Peyer's patch (tissue), 4 donors: ENCODE results near the gene TNIK. TPM values are rescaled to one million over a fixed set of nuclear protein-coding genes. Genes with fewer than 3 reads are reported as not detected.

Experiments
- DNase-seq, 3 donors: peaks; one replicate each; pipeline ENCODE4 v3.0.0-alpha.2; 2017 to 2019
- H3K27ac ChIP-seq, 4 donors: fragments of 200-600 bp; sonication (generic); one replicate each; pipeline ENCODE4 v1.5.1; 2016 to 2019
- H3K27me3 ChIP-seq, 2 donors: fragments of 200-600 bp; sonication (generic); one replicate each; pipeline ENCODE4 v1.5.1; 2019
- H3K36me3 ChIP-seq, 3 donors: fragments of 200-600 bp; sonication (generic); one replicate each; pipeline ENCODE4 v1.5.1; 2016 to 2019
- H3K4me1 ChIP-seq, 4 donors: fragments of 200-600 bp; sonication (generic); one replicate each; pipeline ENCODE4 v1.5.1; 2016 to 2019
- H3K4me3 ChIP-seq, 4 donors: fragments of 200-600 bp; sonication (generic); 1 replicate in 3 of 4; 2 replicates in 1 of 4; pipeline ENCODE4 v1.5.1; 2016 to 2019; ENCODE audit warnings: mild to moderate bottlenecking in 1 of 4
- H3K9me3 ChIP-seq, 4 donors: fragments of 200-600 bp; sonication (generic); one replicate each; pipeline ENCODE4 v1.5.1; 2016 to 2019; ENCODE audit warnings: mild to moderate bottlenecking in 1 of 4
- CTCF ChIP-seq, 6 experiments: fragments of 450-650 bp in 4 of 6; fragments of 200-600 bp in 2 of 6; sonication (generic) in 1 of 6; IDR thresholded peaks; one replicate each; pipeline ENCODE4 v1.5.1; 2017 to 2019; ENCODE audit warnings: antibody characterized with exemption in 6 of 6, mild to moderate bottlenecking in 3 of 6, moderate library complexity in 1 of 6
- POLR2A ChIP-seq, 2 donors: fragments of 450-650 bp; IDR thresholded peaks; one replicate each; pipeline ENCODE4 v1.5.1; 2017; ENCODE audit warnings: antibody characterized with exemption in 2 of 2, mild to moderate bottlenecking in 2 of 2, moderate library complexity in 2 of 2
- total RNA-seq, 4 donors: library from RNA; depleted of rRNA; stranded (reverse); fragments of >200 nt; gene quantifications; one replicate each; pipeline ENCODE4 v1.1.0, GENCODE V29; 2016

TNIK gene
- total RNA-seq, 4 donors from 2014 or later, result 37.1 to 84.8 (median 74.4) TPM

GRCh38 chr3:171456765-171457606 lies 3.2 kb downstream of the TNIK start:
- Histone ChIP-seq H3K27ac (peak overlapping the region in 2 of 4 donors; percentile 87 to 90), H3K9me3 (no peaks in the 10 kb centered on the region), H3K27me3 (no peaks in the 10 kb centered on the region), H3K4me3 (peak overlapping the region in 2 of 4 donors; percentile 77 to 98), H3K36me3 (no peaks in the 10 kb centered on the region), H3K4me1 (peaks cover 0 to 36% (median 3%) of the 10 kb centered on the region in 4 donors)
- TF ChIP-seq POLR2A (IDR thresholded peaks at IDR 0.05) (no peak), CTCF (IDR thresholded peaks at IDR 0.05) (no peak)
- DNase-seq, result no peak

- Histone ChIP-seq H3K36me3 (no peaks in the 10 kb centered on the region), H3K4me1 (peaks cover 0 to 35% (median 3%) of the 10 kb centered on the region in 4 donors), H3K27me3 (no peaks in the 10 kb centered on the region), H3K4me3 (no peak overlapping the region), H3K9me3 (no peaks in the 10 kb centered on the region), H3K27ac (peak overlapping the region in 1 of 4 donors; percentile 23)
- TF ChIP-seq CTCF (IDR thresholded peaks at IDR 0.05) (no peak), POLR2A (IDR thresholded peaks at IDR 0.05) (no peak)
- DNase-seq, result no peak
These were observed 4.3 kb downstream of the TNIK start for GRCh38 chr3:171455603-171456550.

- Histone ChIP-seq H3K27me3 (no peaks in the 10 kb centered on the region), H3K27ac (peak overlapping the region in 3 of 4 donors; percentile 7 to 73 (median 69)), H3K9me3 (no peaks in the 10 kb centered on the region), H3K36me3 (no peaks in the 10 kb centered on the region), H3K4me1 (peaks cover 0 to 35% (median 3%) of the 10 kb centered on the region in 4 donors), H3K4me3 (no peak overlapping the region)
- DNase-seq, result peak in 2 of 3 donors; percentile 68 to 78
- peak in 1 of 2 donors; percentile 13 for TF ChIP-seq POLR2A (IDR thresholded peaks at IDR 0.05)
- TF ChIP-seq CTCF (IDR thresholded peaks at IDR 0.05), result peak in 1 of 6 experiments; percentile 6
These were observed 6.2 kb downstream of the TNIK start for GRCh38 chr3:171454041-171454440.

- no peak for DNase-seq
- TF ChIP-seq POLR2A (IDR thresholded peaks at IDR 0.05) (no peak), CTCF (IDR thresholded peaks at IDR 0.05) (no peak)
- H3K27ac ChIP-seq, result peak overlapping the region in 2 of 4 donors; percentile 69 to 73
These were observed 6.9 kb downstream of the TNIK start for GRCh38 chr3:171453180-171453886.

GRCh38 chr3:171452328-171452727 lies 7.9 kb downstream of the TNIK start:
- TF ChIP-seq POLR2A (IDR thresholded peaks at IDR 0.05), result no peak
- no peak for TF ChIP-seq CTCF (IDR thresholded peaks at IDR 0.05)
- Histone ChIP-seq H3K4me1 (peaks cover 0 to 37% (median 3%) of the 10 kb centered on the region in 4 donors), H3K36me3 (no peaks in the 10 kb centered on the region), H3K27ac (no peak overlapping the region), H3K4me3 (no peak overlapping the region), H3K27me3 (no peaks in the 10 kb centered on the region), H3K9me3 (no peaks in the 10 kb centered on the region)
- DNase-seq, result no peak

More at GRCh38 chr3:171453180-171453886, 6.9 kb downstream of the TNIK start:
- Histone ChIP-seq H3K4me3 (no peak overlapping the region), H3K27me3 (no peaks in the 10 kb centered on the region), H3K9me3 (no peaks in the 10 kb centered on the region), H3K4me1 (peaks cover 0 to 35% (median 3%) of the 10 kb centered on the region in 4 donors), H3K36me3 (no peaks in the 10 kb centered on the region)
